ENCODE data around the gene ZNHIT1. TPM values are rescaled to one million over a fixed set of nuclear protein-coding genes. Genes with fewer than 3 reads are reported as not detected.
A peak's percentile ranks its signal among the peaks of the same experiment; 100 is the strongest.

Gene ZNHIT1
- total and polyA plus RNA-seq, 2 of the 8 experiments (the other 6 are each of a cell fraction or from before 2014, with no cell fraction given) = 38.2 to 61.7 TPM

GRCh38 chr7:101197991-101198390 is 20.0 kb upstream of the ZNHIT1 start:
- H2AFZ ChIP-seq (ENCODE audit: low read length) = no peak overlapping the region
- no peak overlapping the region for H4K5ac ChIP-seq (ENCODE audit: insufficient read length, low read depth, low read length)
- peaks cover 5 to 20% (median 13%) of the 10 kb centered on the region in 4 experiments for H3K4me1 ChIP-seq (replicated peaks in 1 of 4; ENCODE audit: control insufficient read depth in 3 of 4, insufficient read depth in 4 of 4, low read length in 3 of 4)
- no peak overlapping the region for H3K23ac ChIP-seq (ENCODE audit: insufficient read length)
- H3K4me3 ChIP-seq (ENCODE audit: extremely low read depth in 1 of 4, insufficient read depth in 2 of 4, low read depth in 3 of 4, low read length in 4 of 4) = no peak overlapping the region
- no peak overlapping the region for H3K9ac ChIP-seq (replicated peaks in 1 of 4; ENCODE audit: extremely low read depth in 1 of 4, low read depth in 3 of 4, low read length in 3 of 4)
- peak overlapping the region; percentile 75; the same call in 1 of the 2 replicates for H2BK12ac ChIP-seq (ENCODE audit: low read depth, low read length)
- H3K79me1 ChIP-seq (ENCODE audit: low read depth, low read length) = no peaks in the 10 kb centered on the region
- H3K9me3 ChIP-seq (ENCODE audit: insufficient read depth in 2 of 2, low read depth in 1 of 2, low read length in 1 of 2) = no peaks in the 10 kb centered on the region
- H2BK20ac ChIP-seq (ENCODE audit: low read length) = peak overlapping the region; percentile 61; the same call in 1 of the 2 replicates
- no peak overlapping the region for H2BK5ac ChIP-seq (ENCODE audit: low read depth, low read length)
- H3K79me2 ChIP-seq (ENCODE audit: control insufficient read depth in 1 of 2, insufficient read depth in 2 of 2, low read length in 2 of 2) = no peaks in the 10 kb centered on the region
- DNase-seq (ENCODE audit: low read depth in 1 of 2, low spot score in 2 of 2) = no peak
- ChIA-PET CTCF (ENCODE audit: partially characterized antibody) (interaction anchor here (0.9 to 12.3 kb wide), 3 partner anchors 22 to 113 kb away, joined by 3 to 168 read pairs (median 3); partner anchors contain the start of gene TRIM56), POLR2A (ENCODE audit: partially characterized antibody) (interaction anchor here (1.8 kb wide), 1 partner anchor 9 kb away, joined by 7 read pairs; no protein-coding TSS in a partner anchor)
- H3K4me2 ChIP-seq (ENCODE audit: insufficient read depth in 1 of 2, low read depth in 2 of 2, low read length in 2 of 2) = no peak overlapping the region
- H3K27me3 ChIP-seq (replicated peaks in 1 of 4; ENCODE audit: control insufficient read depth in 3 of 4, extremely low read depth in 1 of 4, insufficient read depth in 3 of 4, low read length in 3 of 4) = peaks cover 0 to 14% (median 9%) of the 10 kb centered on the region in 4 experiments; a peak in 5 of 7 replicates
- no peak overlapping the region for H3K27ac ChIP-seq (ENCODE audit: low read depth, low read length)
- H2AK5ac ChIP-seq (ENCODE audit: low read depth, low read length) = no peak overlapping the region
- H3K56ac ChIP-seq (replicated peaks; ENCODE audit: insufficient read length, low read depth, low read length) = no peak overlapping the region
- H4K91ac ChIP-seq (replicated peaks; ENCODE audit: insufficient read length, low read length) = peak overlapping the region; percentile 84
- no peak overlapping the region for H2BK120ac ChIP-seq (replicated peaks; ENCODE audit: low read depth, low read length)
- no peaks in the 10 kb centered on the region for H4K20me1 ChIP-seq (replicated peaks in 1 of 2; ENCODE audit: control insufficient read depth in 1 of 2, insufficient read depth in 2 of 2, low read length in 2 of 2)
- FAIRE-seq = no peak
- no peak overlapping the region; the same call in 1 of the 2 replicates for H3K18ac ChIP-seq (ENCODE audit: extremely low read depth, low read length)
- WGBS, 2 experiments (ENCODE audit: extremely low coverage in 1 of 2, insufficient coverage in 1 of 2, insufficient read length in 1 of 2, insufficient replicate concordance in 2 of 2, low coverage in 1 of 2, low lambda C conversion rate in 2 of 2, missing lambda C conversion rate in 1 of 2) = 87% methylated on average over 17 of the region's 21 CpGs; no CpG with 5 or more reads in 1 of the 2 experiments
- peaks cover 8% of the 10 kb centered on the region; the same call in 1 of the 2 replicates for H3K23me2 ChIP-seq (ENCODE audit: low read depth, low read length)
- H3K36me3 ChIP-seq (ENCODE audit: control insufficient read depth in 2 of 4, insufficient read depth in 4 of 4, low read length in 3 of 4) = no peaks in the 10 kb centered on the region
- H4K8ac ChIP-seq (ENCODE audit: extremely low read depth, insufficient read depth, low read length) = 0 out of 2 replicates have a peak overlapping the region, but pooled peaks have one; percentile 11
- H2BK15ac ChIP-seq (ENCODE audit: low read length) = 0 out of 2 replicates have a peak overlapping the region, but pooled peaks have one; percentile 46
- H3K14ac ChIP-seq (ENCODE audit: insufficient read length) = no peak overlapping the region
- no peak overlapping the region for H3K4ac ChIP-seq (replicated peaks; ENCODE audit: insufficient read length, low read depth, low read length)
- no peak for TF ChIP-seq CTCF (IDR thresholded peaks at IDR 0.05; ENCODE audit: control extremely low read depth in 1 of 3, insufficient read depth in 1 of 3, low read depth in 1 of 3, low read length in 3 of 3)
- no peak for TF ChIP-seq USF2 (IDR thresholded peaks at IDR 0.05; ENCODE audit: low read length)
- no peak for TF ChIP-seq RNF2 (IDR thresholded peaks at IDR 0.05; ENCODE audit: borderline replicate concordance, low read depth, low read length, missing control alignments, poor library complexity, severe bottlenecking)
- no peak for TF ChIP-seq SIN3A (conservative IDR thresholded peaks at IDR 0.05 in 1 of 2, IDR thresholded peaks at IDR 0.05 in 1 of 2; ENCODE audit: low read depth in 1 of 2, low read length in 2 of 2)
- TF ChIP-seq BACH1 (IDR thresholded peaks at IDR 0.05; ENCODE audit: low read length) = no peak
- no peak for TF ChIP-seq RBBP5 (IDR thresholded peaks at IDR 0.05; ENCODE audit: borderline replicate concordance, low read depth, low read length)
- TF ChIP-seq SUZ12 (IDR thresholded peaks at IDR 0.05; ENCODE audit: low read length) = no peak
